NCI-H510A treated with DMSO at 0.1 percent for 48 hours (cell line): ENCODE measurements around the gene AVP.
A peak's percentile ranks its signal among the peaks of the same experiment; 100 is the strongest.

Experiments used
- DNase-seq: peaks from one replicate; lab custom pipeline; 2025; lab: John Stamatoyannopoulos, UW

Gene AVP

GRCh38 chr20:3047486-3048419, 36.8 kb downstream of the AVP start:
- DNase-seq = no peak

GRCh38 chr20:3046677-3047462, 37.7 kb downstream of the AVP start:
- DNase-seq = peak; percentile 96

DNA sequence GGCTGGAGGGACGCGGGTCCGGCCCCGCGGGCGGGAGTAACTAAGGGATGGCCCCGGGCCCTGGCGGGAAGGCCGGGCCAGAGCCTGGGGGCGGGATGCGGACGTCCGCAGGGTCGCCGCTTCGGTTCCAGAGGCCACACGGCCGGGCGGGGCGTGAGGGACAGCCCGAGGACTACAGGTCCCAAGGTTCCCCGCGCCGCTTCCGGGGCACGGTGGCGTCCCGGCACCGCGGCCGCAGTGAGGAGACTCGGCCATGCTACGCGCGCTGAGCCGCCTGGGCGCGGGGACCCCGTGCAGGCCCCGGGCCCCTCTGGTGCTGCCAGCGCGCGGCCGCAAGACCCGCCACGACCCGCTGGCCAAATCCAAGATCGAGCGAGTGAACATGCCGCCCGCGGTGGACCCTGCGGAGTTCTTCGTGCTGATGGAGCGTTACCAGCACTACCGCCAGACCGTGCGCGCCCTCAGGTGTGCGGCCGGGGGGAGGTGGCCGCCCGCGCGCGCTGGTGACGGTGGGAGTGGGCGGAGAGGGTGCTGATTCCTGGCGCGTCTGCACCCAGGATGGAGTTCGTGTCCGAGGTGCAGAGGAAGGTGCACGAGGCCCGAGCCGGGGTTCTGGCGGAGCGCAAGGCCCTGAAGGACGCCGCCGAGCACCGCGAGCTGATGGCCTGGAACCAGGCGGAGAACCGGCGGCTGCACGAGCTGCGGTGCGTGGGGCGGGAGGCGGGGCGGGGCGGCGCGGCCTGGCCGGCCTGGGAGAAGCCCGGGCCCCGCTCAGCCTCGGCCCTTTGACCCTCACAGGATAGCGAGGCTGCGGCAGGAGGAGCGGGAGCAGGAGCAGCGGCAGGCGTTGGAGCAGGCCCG, 38.5 kb downstream of the AVP start, which contains the start of gene MRPS26:
TSS of gene MRPS26 (plus strand) at position 237 of the 861 bp plus-strand sequence. CDS start at position 254, 17 bp downstream.
- DNase-seq = peak; percentile 89

GRCh38 chr20:3045042-3045815, 39.3 kb downstream of the AVP start:
- DNase-seq = no peak

DNA sequence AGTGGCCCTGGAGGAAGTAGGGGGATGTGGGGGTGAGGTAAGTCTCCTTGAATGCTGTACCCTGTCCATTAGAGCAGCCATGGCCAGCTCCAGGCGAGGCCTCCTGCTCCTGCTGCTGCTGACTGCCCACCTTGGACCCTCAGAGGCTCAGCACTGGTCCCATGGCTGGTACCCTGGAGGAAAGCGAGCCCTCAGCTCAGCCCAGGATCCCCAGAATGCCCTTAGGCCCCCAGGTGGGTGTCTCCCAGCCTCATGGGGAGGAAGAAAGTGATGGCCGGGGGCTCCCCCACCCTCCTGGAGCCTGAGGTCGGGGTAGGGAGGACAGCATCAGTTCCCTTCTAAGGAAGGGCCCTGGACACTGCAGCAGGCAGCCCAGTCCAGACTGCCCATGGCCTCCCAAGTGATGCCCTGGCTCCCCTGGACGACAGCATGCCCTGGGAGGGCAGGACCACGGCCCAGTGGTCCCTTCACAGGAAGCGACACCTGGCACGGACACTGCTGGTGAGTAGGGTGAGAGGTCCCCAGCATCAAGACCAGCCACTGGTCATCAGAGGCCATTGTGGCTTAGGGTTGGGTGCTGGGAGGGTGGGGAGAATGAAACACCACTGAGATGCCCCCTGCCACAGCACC, 40.1 kb downstream of the AVP start:
- no peak for DNase-seq

GRCh38 chr20:3043322-3043721, 41.2 kb downstream of the AVP start, which contains the start of gene GNRH2:
Gene GNRH2, plus strand, starts transcription at chr20:3043622. Its CDS starts 793 bp downstream, at chr20:3044415.
- peak; percentile 67 for DNase-seq

- peak; percentile 96 for DNase-seq
Measured at GRCh38 chr20:3042625-3043024, 41.9 kb downstream of the AVP start.

DNA sequence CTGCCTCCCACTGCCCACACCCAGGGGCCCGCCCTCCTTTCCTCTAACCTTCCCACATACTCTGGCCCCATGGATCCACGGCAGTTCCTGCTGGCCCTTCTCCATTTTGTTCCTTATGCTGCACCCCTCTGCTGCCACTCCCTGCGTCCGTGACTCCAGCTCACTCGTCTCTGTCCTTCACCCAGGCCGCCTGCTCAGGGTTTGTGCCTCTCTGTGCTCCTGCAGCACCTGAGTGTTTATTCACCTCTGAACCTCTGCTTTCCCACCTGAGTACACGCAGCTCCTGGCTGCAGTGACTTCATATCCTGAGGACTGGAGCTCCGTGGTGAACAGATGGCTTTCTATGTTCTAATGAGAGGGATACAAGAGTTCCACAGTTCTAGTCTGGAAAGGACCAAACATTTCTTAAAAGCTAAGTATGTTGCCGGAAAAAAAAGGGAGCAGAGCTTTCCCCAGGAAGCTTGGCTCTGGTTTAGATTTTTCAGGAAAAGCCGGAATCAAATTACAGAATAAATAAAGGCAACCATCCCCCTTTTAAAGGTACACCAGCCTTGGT, 42.6 kb downstream of the AVP start:
- DNase-seq = peak; percentile 93

DNA sequence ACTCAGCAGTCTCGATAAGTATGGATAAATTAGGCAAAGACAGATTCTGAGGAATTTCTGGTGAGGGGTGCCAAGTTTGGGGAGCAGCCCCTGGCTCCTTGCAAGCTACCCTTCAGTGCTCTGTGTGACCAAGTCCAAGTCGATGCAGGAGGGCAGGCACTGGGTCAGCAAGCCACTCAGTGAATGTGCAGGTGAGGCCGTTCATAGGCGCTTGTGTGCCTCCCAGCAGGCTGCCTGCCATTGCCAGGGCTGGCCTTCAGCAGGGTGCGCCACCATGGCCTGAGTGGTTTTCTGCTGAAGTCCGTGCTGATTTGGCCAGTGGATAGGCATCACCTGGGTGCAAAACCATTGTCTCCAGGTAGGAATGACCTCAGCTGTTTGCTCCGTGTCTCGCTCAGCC, 44.4 kb downstream of the AVP start:
- DNase-seq = peak; percentile 80

DNA sequence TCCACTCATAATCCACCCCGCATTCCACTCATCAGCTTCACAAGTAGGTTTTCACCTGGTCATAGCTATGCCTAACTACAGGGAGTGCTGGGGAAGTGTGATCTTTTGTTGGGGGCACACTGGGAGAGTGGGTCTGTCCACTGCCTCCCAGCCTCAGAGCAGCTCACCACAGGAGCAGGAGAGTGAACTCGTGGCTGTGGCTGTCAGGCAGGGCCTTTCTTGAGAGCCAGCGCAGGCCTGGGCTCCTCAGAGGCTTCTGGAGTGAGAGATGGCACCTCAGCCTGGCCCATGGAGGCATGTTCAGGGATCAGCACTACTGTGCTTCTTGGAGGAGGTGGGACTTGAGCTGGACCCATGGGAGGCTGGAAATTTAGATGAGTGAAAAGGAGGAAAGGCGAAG, 45.1 kb downstream of the AVP start:
- DNase-seq = no peak

- no peak for DNase-seq
Measured at GRCh38 chr20:3038454-3038853, 46.1 kb downstream of the AVP start.

- no peak for DNase-seq
Measured at GRCh38 chr20:3037654-3038053, 46.9 kb downstream of the AVP start.

- DNase-seq = no peak
Measured at GRCh38 chr20:3032624-3033023, 51.9 kb downstream of the AVP start.
